Measurements from ENCODE around the gene RBBP8NL. TPM values are rescaled to one million over a fixed set of nuclear protein-coding genes. Genes with fewer than 3 reads are reported as not detected.
A peak's percentile ranks its signal among the peaks of the same experiment; 100 is the strongest.

The RBBP8NL gene
- total and polyA plus RNA-seq, 9 of the 15 experiments (the other 6 are each of a cell fraction or from before 2014, with no cell fraction given): not detected

DNA sequence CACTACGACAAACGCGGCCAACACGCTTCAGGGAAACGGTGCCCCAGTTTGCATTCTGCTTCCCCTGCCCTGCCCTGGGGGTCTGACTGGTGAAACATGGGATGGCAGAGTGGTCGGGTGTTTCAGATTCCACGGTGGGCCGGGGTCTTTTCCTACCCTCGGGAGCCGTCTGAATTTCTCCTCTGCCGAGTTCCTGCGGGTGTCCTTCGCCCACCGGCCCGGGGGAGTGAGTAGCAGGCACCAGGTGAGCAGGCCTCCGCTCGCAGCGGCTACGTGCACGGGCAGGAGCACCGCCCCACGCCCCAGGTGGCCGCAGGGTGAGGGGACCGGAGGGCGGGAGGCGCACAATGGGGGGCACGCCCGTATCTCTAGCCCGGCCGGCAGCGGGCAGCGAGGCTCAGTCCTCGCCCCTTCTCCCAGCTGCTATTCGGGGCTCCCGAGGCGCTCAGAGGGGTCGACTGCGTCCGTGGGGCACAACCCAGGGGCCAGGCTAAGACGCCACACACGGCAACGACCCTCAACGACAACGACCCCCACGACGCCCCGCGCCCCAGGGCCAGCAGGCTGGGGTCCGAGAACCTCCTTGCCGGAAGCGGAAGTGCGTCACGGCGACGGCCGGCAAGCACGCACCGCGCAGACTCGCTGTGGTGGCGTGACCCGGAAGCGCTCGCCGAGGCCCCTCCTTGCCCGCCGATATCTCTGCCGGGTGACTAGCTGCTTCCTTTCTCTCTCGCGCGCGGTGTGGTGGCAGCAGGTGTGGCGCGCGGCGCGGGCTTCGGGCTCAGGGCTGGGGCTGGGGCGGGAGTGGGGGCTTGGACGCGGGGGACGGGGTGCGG, 40.7 kb downstream of the RBBP8NL start, which contains the start of gene RPS21 (continued):
- TF ChIP-seq, protein P1, sequence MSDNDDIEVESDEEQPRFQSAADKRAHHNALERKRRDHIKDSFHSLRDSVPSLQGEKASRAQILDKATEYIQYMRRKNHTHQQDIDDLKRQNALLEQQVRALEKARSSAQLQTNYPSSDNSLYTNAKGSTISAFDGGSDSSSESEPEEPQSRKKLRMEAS (CRISPR knock-in tag; IDR thresholded peaks at IDR 0.05): peak; percentile 86
- peak; percentile 82; the same call in 1 of the 2 replicates for TF ChIP-seq CBX1 (IDR thresholded peaks at IDR 0.05; ENCODE audit: low read depth)
- TF ChIP-seq, protein P2, sequence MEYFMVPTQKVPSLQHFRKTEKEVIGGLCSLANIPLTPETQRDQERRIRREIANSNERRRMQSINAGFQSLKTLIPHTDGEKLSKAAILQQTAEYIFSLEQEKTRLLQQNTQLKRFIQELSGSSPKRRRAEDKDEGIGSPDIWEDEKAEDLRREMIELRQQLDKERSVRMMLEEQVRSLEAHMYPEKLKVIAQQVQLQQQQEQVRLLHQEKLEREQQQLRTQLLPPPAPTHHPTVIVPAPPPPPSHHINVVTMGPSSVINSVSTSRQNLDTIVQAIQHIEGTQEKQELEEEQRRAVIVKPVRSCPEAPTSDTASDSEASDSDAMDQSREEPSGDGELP (CRISPR knock-in tag; IDR thresholded peaks at IDR 0.05; ENCODE audit: borderline replicate concordance): peak; percentile 88
- TF ChIP-seq SNIP1 (IDR thresholded peaks at IDR 0.05; ENCODE audit: low read depth): no peak
- TF ChIP-seq MTA3 (IDR thresholded peaks at IDR 0.05; ENCODE audit: borderline replicate concordance): peak; percentile 70; the same call in 1 of the 2 replicates
- TF ChIP-seq L3MBTL2 (IDR thresholded peaks at IDR 0.05): 0 out of 2 replicates have a peak, but pooled peaks have one; percentile 24
- TF ChIP-seq HLTF (IDR thresholded peaks at IDR 0.05): no peak
- 0 out of 2 replicates have a peak, but pooled peaks have one; percentile 16 for TF ChIP-seq NR4A1 (CRISPR knock-in tag; IDR thresholded peaks at IDR 0.05)
- no peak for TF ChIP-seq NR4A1 (tag; IDR thresholded peaks at IDR 0.05)
- TF ChIP-seq, protein P3, sequence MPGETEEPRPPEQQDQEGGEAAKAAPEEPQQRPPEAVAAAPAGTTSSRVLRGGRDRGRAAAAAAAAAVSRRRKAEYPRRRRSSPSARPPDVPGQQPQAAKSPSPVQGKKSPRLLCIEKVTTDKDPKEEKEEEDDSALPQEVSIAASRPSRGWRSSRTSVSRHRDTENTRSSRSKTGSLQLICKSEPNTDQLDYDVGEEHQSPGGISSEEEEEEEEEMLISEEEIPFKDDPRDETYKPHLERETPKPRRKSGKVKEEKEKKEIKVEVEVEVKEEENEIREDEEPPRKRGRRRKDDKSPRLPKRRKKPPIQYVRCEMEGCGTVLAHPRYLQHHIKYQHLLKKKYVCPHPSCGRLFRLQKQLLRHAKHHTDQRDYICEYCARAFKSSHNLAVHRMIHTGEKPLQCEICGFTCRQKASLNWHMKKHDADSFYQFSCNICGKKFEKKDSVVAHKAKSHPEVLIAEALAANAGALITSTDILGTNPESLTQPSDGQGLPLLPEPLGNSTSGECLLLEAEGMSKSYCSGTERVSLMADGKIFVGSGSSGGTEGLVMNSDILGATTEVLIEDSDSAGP (CRISPR knock-in tag; IDR thresholded peaks at IDR 0.05): no peak
- TF ChIP-seq ATF3 (IDR thresholded peaks at IDR 0.05): no peak
- no peak for TF ChIP-seq ATF3 (CRISPR knock-in tag; conservative IDR thresholded peaks at IDR 0.05)
- TF ChIP-seq THRAP3 (IDR thresholded peaks at IDR 0.05; ENCODE audit: borderline replicate concordance): no peak
- TF ChIP-seq, protein P4, sequence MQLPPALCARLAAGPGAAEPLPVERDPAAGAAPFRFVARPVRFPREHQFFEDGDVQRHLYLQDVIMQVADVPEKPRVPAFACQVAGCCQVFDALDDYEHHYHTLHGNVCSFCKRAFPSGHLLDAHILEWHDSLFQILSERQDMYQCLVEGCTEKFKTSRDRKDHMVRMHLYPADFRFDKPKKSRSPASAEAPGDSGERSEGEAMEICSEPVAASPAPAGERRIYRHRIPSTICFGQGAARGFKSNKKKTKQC (CRISPR knock-in tag; IDR thresholded peaks at IDR 0.05): peak; percentile 80; the same call in 1 of the 2 replicates
- peak; percentile 99 for TF ChIP-seq GABPA (tag; conservative IDR thresholded peaks at IDR 0.05; ENCODE audit: low read depth)
- no peak for TF ChIP-seq FOXJ2 (tag; IDR thresholded peaks at IDR 0.05)
- TF ChIP-seq HDAC1 (IDR thresholded peaks at IDR 0.05): peak in 1 of 2 experiments; percentile 79; a peak in 2 of 4 replicates
- TF ChIP-seq, protein P5, sequence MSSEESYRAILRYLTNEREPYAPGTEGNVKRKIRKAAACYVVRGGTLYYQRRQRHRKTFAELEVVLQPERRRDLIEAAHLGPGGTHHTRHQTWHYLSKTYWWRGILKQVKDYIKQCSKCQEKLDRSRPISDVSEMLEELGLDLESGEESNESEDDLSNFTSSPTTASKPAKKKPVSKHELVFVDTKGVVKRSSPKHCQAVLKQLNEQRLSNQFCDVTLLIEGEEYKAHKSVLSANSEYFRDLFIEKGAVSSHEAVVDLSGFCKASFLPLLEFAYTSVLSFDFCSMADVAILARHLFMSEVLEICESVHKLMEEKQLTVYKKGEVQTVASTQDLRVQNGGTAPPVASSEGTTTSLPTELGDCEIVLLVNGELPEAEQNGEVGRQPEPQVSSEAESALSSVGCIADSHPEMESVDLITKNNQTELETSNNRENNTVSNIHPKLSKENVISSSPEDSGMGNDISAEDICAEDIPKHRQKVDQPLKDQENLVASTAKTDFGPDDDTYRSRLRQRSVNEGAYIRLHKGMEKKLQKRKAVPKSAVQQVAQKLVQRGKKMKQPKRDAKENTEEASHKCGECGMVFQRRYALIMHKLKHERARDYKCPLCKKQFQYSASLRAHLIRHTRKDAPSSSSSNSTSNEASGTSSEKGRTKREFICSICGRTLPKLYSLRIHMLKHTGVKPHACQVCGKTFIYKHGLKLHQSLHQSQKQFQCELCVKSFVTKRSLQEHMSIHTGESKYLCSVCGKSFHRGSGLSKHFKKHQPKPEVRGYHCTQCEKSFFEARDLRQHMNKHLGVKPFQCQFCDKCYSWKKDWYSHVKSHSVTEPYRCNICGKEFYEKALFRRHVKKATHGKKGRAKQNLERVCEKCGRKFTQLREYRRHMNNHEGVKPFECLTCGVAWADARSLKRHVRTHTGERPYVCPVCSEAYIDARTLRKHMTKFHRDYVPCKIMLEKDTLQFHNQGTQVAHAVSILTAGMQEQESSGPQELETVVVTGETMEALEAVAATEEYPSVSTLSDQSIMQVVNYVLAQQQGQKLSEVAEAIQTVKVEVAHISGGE (CRISPR knock-in tag; IDR thresholded peaks at IDR 0.05): peak in 1 of 3 experiments; percentile 85; a peak in 2 of 6 replicates

Data from K562 (cell line).